WTC11 (cell line): Measurements from ENCODE around the gene ACOX2. TPM values are rescaled to one million over a fixed set of nuclear protein-coding genes. Genes with fewer than 3 reads are reported as not detected.
"Not testable (repeated sequence)": the region's sequence is repeated elsewhere in the genome, so short reads cannot be mapped to it uniquely, and the experiment has no call there.

Experiments
- ATAC-seq: fragments of 200-7000 bp; cut with Tn5 transposase; 2 replicates; pipeline ENCODE4 v1.10.0; 2021; ENCODE audit warnings: mild to moderate bottlenecking, moderate library complexity
- CTCF ChIA-PET: fragments of 300-600 bp; sonication (Branson Sonifier 250); formaldehyde crosslinking; loops from one replicate; lab custom pipeline; 2021; ENCODE audit warnings: antibody characterized with exemption; lab: Charles Lee
- POLR2A ChIA-PET: fragments of 350-600 bp; sonication (Branson Sonifier 250); formaldehyde crosslinking; loops from one replicate; lab custom pipeline; 2021; ENCODE audit warnings: antibody characterized with exemption; lab: Charles Lee
- DNase-seq: peaks from one replicate; pipeline ENCODE4 v3.0.0; 2021; ENCODE audit warnings: low spot score
- H3K27ac Mint-ChIP-seq: 2 replicates; pipeline ENCODE4 v1.8.0; 2021; ENCODE audit warnings: mixed read lengths
- H3K27me3 Mint-ChIP-seq: 2 replicates; pipeline ENCODE4 v1.8.0; 2021; ENCODE audit warnings: low read depth, mild to moderate bottlenecking, moderate library complexity, mixed read lengths
- H3K36me3 Mint-ChIP-seq: 2 replicates; pipeline ENCODE4 v1.8.0; 2021; ENCODE audit warnings: mixed read lengths
- H3K4me1 Mint-ChIP-seq: 2 replicates; pipeline ENCODE4 v1.8.0; 2022; ENCODE audit warnings: mixed read lengths
- H3K4me3 Mint-ChIP-seq: 2 replicates; pipeline ENCODE4 v1.8.0; 2021; ENCODE audit warnings: mild to moderate bottlenecking, moderate library complexity, mixed read lengths
- H3K9me3 Mint-ChIP-seq: 2 replicates; pipeline ENCODE4 v1.8.0; 2021; ENCODE audit warnings: mixed read lengths
- CREM ChIP-seq: sonication (generic); formaldehyde crosslinking; IDR thresholded peaks from 2 replicates; pipeline ENCODE4 v1.8.1; 2022; ENCODE audit warnings: mild to moderate bottlenecking, missing genetic modification reagents, moderate library complexity
- ERG ChIP-seq: fragments of 250-450 bp; sonication (Bioruptor Pico); IDR thresholded peaks from 2 replicates; pipeline ENCODE4 v1.8.0; 2021; ENCODE audit warnings: mild to moderate bottlenecking
- GABPB1 ChIP-seq: sonication (generic); formaldehyde crosslinking; IDR thresholded peaks from 2 replicates; pipeline ENCODE4 v1.8.1; 2023; ENCODE audit warnings: mild to moderate bottlenecking, missing genetic modification reagents
- PRDM15 ChIP-seq: sonication (generic); formaldehyde crosslinking; IDR thresholded peaks from 2 replicates; pipeline ENCODE4 v1.8.0; 2022; ENCODE audit warnings: missing genetic modification reagents
- SMAD4 ChIP-seq: sonication (generic); formaldehyde crosslinking; IDR thresholded peaks from 2 replicates; pipeline ENCODE4 v1.8.0; 2022; ENCODE audit warnings: mild to moderate bottlenecking, missing genetic modification reagents
- SOX15 ChIP-seq: fragments of 250-450 bp; sonication (Bioruptor Pico); IDR thresholded peaks from 2 replicates; pipeline ENCODE4 v1.9.0; 2021; ENCODE audit warnings: mild to moderate bottlenecking
- SP1 ChIP-seq: sonication (generic); formaldehyde crosslinking; conservative IDR thresholded peaks from 2 replicates; pipeline ENCODE4 v1.8.1; 2022; ENCODE audit warnings: missing genetic modification reagents
- USF1 ChIP-seq: sonication (generic); formaldehyde crosslinking; IDR thresholded peaks from 2 replicates; pipeline ENCODE4 v1.8.0; 2022; ENCODE audit warnings: mild to moderate bottlenecking, missing genetic modification reagents
- ZNF263 ChIP-seq: sonication (generic); formaldehyde crosslinking; IDR thresholded peaks from 2 replicates; pipeline ENCODE4 v1.8.1; 2022; ENCODE audit warnings: low read depth, mild to moderate bottlenecking, moderate library complexity, missing genetic modification reagents
- ZNF396 ChIP-seq: fragments of 250-450 bp; sonication (Bioruptor Pico); IDR thresholded peaks from 2 replicates; pipeline ENCODE4 v1.8.0; 2021; ENCODE audit warnings: mild to moderate bottlenecking, moderate library complexity, borderline replicate concordance
- ZNF423 ChIP-seq: fragments of 250-450 bp; sonication (Bioruptor Pico); IDR thresholded peaks from 2 replicates; pipeline ENCODE4 v2.1.2; 2022; ENCODE audit warnings: mild to moderate bottlenecking, moderate library complexity
- ZNF532 ChIP-seq: fragments of 250-450 bp; sonication (Bioruptor Pico); IDR thresholded peaks from 2 replicates; pipeline ENCODE4 v1.9.0; 2021; ENCODE audit warnings: mild to moderate bottlenecking, borderline replicate concordance
- total RNA-seq: library from RNA; stranded (reverse); gene quantifications from 3 replicates; pipeline ENCODE4 v1.2.3, GENCODE V29; 2021

The ACOX2 gene
- total RNA-seq, 1 experiment from 2014 or later = 1.1 TPM

GRCh38 chr3:58528629-58529028 lies 8.4 kb downstream of the ACOX2 start:
- H3K27ac Mint-ChIP-seq = no peak overlapping the region
- ChIA-PET CTCF (interaction anchor here (0.9 to 2.7 kb wide), 13 partner anchors 29 to 341 kb away, joined by 3 to 19 read pairs (median 5); partner anchors contain the start of genes HTD2, KCTD6 and RPP14), POLR2A (no interaction called here)
- no peaks in the 10 kb centered on the region for H3K9me3 Mint-ChIP-seq
- no peak overlapping the region for H3K4me3 Mint-ChIP-seq
- H3K4me1 Mint-ChIP-seq = peaks cover 21% of the 10 kb centered on the region
- H3K27me3 Mint-ChIP-seq = no peaks in the 10 kb centered on the region
- no peak for ATAC-seq
- TF ChIP-seq ERG (CRISPR knock-in tag) = no peak
- TF ChIP-seq ZNF532 (CRISPR knock-in tag) = no peak
- no peak for TF ChIP-seq ZNF423 (CRISPR knock-in tag)
- TF ChIP-seq SOX15 (CRISPR knock-in tag) = no peak
- TF ChIP-seq SMAD4 (CRISPR knock-in tag) = no peak
- TF ChIP-seq ZNF263 (CRISPR knock-in tag) = no peak
- TF ChIP-seq CREM (CRISPR knock-in tag) = no peak
- TF ChIP-seq ZNF396 (CRISPR knock-in tag) = no peak
- TF ChIP-seq, all 79 proteins: peak for 0
- DNase-seq = no peak
- H3K36me3 Mint-ChIP-seq = no peaks in the 10 kb centered on the region

- peaks cover 22% of the 10 kb centered on the region for H3K4me1 Mint-ChIP-seq
- H3K9me3 Mint-ChIP-seq, CTCF ChIA-PET, POLR2A ChIA-PET, H3K4me3 Mint-ChIP-seq, DNase-seq, ATAC-seq, H3K27ac Mint-ChIP-seq, H3K27me3 Mint-ChIP-seq, H3K36me3 Mint-ChIP-seq: not testable (repeated sequence)
These were observed 9.6 kb downstream of the ACOX2 start for GRCh38 chr3:58527440-58527839.

GRCh38 chr3:58526515-58526957 lies 10.5 kb downstream of the ACOX2 start:
- TF ChIP-seq USF1 (CRISPR knock-in tag) = no peak
- TF ChIP-seq PRDM15 = peak; percentile 98
- TF ChIP-seq SP1 (CRISPR knock-in tag) = no peak
- TF ChIP-seq GABPB1 (CRISPR knock-in tag) = peak; percentile 26; the same call in 1 of the 2 replicates
- TF ChIP-seq, all 79 proteins: peak for 2
- Mint-ChIP-seq H3K9me3 (no peaks in the 10 kb centered on the region), H3K4me1 (peaks cover 31% of the 10 kb centered on the region), H3K36me3 (no peaks in the 10 kb centered on the region), H3K27me3 (no peaks in the 10 kb centered on the region), H3K4me3 (no peak overlapping the region), H3K27ac (no peak overlapping the region)
- CTCF ChIA-PET = interaction anchor here (0.8 to 2.0 kb wide), 8 partner anchors 16 to 338 kb away, joined by 3 to 7 read pairs (median 4); partner anchors contain the start of genes HTD2 and RPP14
- DNase-seq = no peak
- ATAC-seq = peak; percentile 23
- POLR2A ChIA-PET = no interaction called here
